GM21447 (cell line): ENCODE measurements around the gene PDCL2.
"Not testable (repeated sequence)": the region's sequence is repeated elsewhere in the genome, so short reads cannot be mapped to it uniquely, and the experiment has no call there.

Experiments
- ATAC-seq: cut with Tn5 transposase; IDR thresholded peaks from one replicate; pipeline ENCODE4 v1.9.1; 2021; ENCODE audit not compliant: unreplicated experiment

PDCL2 gene

GRCh38 chr4:55598641-55599040 lies 6.6 kb upstream of the PDCL2 start:
- no peak for ATAC-seq

- ATAC-seq, result no peak
Observed at GRCh38 chr4:55588160-55588559, 3.9 kb downstream of the PDCL2 start.

GRCh38 chr4:55582773-55583172 lies 9.3 kb downstream of the PDCL2 start:
- ATAC-seq, result not testable (repeated sequence)

GRCh38 chr4:55578341-55579010 lies 13.6 kb downstream of the PDCL2 start:
- ATAC-seq, result no peak

- ATAC-seq, result no peak
Observed at GRCh38 chr4:55575513-55575912, 16.5 kb downstream of the PDCL2 start.

- no peak for ATAC-seq
Observed at GRCh38 chr4:55574252-55574651, 17.8 kb downstream of the PDCL2 start.

- no peak for ATAC-seq
Observed at GRCh38 chr4:55571806-55572205, 20.2 kb downstream of the PDCL2 start.

GRCh38 chr4:55568905-55569504 lies 23.0 kb downstream of the PDCL2 start:
- no peak for ATAC-seq

- ATAC-seq, result peak; percentile 100
Observed at GRCh38 chr4:55561889-55562288, 30.2 kb downstream of the PDCL2 start.

- ATAC-seq, result no peak
Observed at GRCh38 chr4:55560096-55560495, 31.9 kb downstream of the PDCL2 start.

GRCh38 chr4:55554453-55555030 lies 37.5 kb downstream of the PDCL2 start:
- ATAC-seq, result no peak

- ATAC-seq, result peak; percentile 76
Observed at GRCh38 chr4:55553441-55554201, 38.4 kb downstream of the PDCL2 start.

- not testable (repeated sequence) for ATAC-seq
Observed at GRCh38 chr4:55551964-55552363, 40.1 kb downstream of the PDCL2 start.

- no peak for ATAC-seq
Observed at GRCh38 chr4:55549888-55550287, 42.2 kb downstream of the PDCL2 start.

- no peak for ATAC-seq
Observed at GRCh38 chr4:55547918-55548317, 44.1 kb downstream of the PDCL2 start.

- no peak for ATAC-seq
Observed at GRCh38 chr4:55547466-55547770, 44.6 kb downstream of the PDCL2 start.

- peak; percentile 62 for ATAC-seq
Observed at GRCh38 chr4:55546756-55547465, 45.1 kb downstream of the PDCL2 start, which contains the start of gene CLOCK. CLOCK (minus strand) TSS chr4:55546909; CDS start chr4:55482785, 64,124 bp downstream.

GRCh38 chr4:55546506-55546755 lies 45.6 kb downstream of the PDCL2 start:
- peak; percentile 46 for ATAC-seq

GRCh38 chr4:55545641-55546505 lies 46.2 kb downstream of the PDCL2 start:
- ATAC-seq, result peak; percentile 42

- no peak for ATAC-seq
Observed at GRCh38 chr4:55545151-55545550, 46.9 kb downstream of the PDCL2 start.

GRCh38 chr4:55543858-55544257 lies 48.2 kb downstream of the PDCL2 start:
- ATAC-seq, result no peak
